Nucleus accumbens (tissue), 56 donors: ENCODE measurements around the gene SMG9.
A peak's percentile ranks its signal among the peaks of the same experiment; 100 is the strongest.
"Not testable (repeated sequence)": the region's sequence is repeated elsewhere in the genome, so short reads cannot be mapped to it uniquely, and the experiment has no call there.

Experiments
- DNase-seq, 56 donors: peaks; one replicate each; lab custom pipeline; 2025; lab: John Stamatoyannopoulos, UW

SMG9 gene

GRCh38 chr19:43697295-43697694 lies 57.5 kb downstream of the SMG9 start:
- no peak for DNase-seq

DNA sequence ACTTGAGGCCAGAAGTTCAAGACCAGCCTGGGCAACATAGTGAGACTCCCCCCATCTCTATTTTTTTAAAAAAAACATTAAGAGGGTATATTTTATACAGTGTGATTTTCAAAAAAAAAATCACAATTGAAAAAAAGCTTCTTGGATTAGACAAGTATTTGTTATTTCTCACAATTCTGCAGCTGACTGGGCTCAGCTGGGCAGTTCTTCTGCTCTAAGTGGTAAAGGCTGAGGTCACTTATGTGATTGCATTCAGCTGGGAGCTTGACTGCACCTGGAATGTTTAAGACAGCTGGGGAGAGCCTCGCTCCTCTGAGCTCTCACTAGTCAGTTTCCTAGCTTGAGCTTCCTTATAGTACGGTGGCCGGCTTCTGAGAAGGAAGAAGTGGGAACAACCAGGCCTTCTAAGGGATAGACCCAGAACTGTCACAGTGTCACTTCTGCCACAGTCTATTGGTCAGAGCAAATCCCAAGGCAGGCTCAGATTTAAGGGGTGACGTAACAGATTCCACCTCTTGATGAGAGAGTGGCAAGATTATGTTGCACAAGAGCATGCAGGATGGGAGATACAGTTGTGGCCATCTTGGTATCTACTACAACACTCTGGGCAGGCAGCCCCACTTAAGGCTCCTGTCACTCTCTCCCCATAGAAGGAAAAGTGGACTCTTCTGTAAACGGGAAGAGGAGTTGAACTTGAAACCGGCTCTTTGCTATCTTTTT lies 58.6 kb downstream of the SMG9 start:
- no peak for DNase-seq

GRCh38 chr19:43694553-43694952 lies 60.2 kb downstream of the SMG9 start:
- no peak for DNase-seq

- DNase-seq: no peak
Measured at GRCh38 chr19:43692877-43693276, 61.9 kb downstream of the SMG9 start.

- DNase-seq: no peak
Measured at GRCh38 chr19:43692385-43692784, 62.4 kb downstream of the SMG9 start.

DNA sequence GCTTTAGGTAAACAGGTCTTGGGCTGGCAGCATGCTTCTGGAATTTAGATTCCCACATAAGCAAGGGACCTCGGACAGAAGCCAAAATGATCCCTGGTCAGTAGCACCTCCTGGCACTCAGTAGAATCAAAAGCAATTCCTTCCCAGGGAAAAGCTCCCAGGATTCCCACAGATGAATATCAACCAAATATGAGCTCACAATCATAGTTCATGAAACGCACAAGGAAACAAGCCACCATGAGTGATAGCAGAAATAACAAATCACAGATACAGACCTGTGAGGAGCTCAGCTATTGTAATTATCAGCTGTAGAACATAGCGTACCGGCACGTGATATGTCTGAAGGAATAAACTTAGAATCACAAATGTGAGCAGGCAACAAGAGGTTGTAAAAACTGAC lies 63.0 kb downstream of the SMG9 start:
- no peak for DNase-seq

DNA sequence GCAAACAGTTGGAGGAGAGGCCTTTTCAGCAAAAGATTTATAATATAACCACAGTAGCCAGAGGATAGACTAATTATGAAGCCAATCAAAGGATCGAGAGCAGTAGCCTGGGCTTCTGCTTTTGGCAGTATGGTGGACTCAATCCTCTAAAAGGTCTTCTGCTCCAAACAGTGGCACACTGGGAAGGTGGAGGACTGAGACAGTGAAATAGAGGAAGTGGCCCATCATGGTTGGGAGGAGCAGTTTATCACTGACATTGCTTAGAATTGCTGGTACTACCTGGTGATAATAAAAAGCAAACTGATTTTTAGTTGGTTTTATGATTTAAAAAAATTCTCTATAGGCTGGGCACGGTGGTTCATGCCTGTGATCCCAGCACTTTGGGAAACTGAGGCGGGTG lies 63.9 kb downstream of the SMG9 start:
- no peak for DNase-seq

DNA sequence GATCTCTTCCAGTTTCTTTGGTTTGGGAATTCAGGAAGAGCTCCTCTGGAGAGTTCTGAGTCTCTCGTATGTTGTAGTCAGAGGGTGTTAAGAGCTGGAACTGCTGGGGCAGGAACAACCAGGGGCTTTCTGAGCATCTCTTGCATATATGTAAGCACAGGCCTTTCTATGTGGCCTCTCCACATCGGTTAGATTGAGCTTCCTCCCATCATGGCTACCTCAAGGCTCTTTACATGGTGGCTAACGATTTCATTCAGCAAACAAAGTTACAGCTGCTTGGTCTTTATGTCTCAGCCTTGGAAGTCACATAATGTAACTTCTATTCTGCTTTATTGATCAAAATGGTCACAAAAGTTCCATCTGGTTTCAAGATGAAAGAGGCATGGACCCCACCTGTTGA lies 64.3 kb downstream of the SMG9 start:
- DNase-seq: no peak

DNA sequence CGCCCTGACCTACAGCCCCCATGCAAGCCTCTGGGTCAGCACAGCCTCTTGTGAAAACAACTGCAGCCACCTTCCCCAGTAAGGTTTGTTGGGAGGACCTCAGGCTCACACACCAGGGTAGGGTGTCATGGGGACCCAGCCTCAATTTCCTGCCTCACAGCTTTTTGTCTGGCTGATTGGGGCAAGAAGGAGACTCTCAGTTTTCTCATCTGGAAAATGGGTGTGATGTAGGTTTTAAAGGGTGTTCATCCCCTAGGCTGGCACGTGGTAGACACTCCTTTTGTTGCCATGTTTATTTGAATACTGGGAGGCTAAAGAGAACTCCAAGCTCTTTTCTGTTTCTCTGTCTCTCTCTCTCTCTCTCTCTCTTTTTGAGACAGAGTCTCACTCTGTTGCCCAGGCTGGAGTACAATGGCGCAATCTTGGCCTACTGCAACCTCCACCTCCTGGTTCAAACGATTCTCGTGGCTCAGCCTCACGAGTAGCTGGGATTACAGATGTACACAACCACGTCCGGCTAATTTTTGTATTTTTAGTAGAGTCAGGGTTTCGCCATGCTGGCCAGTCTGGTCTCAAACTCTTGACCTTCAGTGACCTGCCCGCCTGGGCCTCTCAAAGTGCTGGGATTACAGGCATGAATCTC lies 66.6 kb downstream of the SMG9 start:
- no peak for DNase-seq

- peak in 30 of 56 donors; percentile 2 to 63 (median 31) for DNase-seq
Measured at GRCh38 chr19:43687660-43687997, 67.1 kb downstream of the SMG9 start.

DNA sequence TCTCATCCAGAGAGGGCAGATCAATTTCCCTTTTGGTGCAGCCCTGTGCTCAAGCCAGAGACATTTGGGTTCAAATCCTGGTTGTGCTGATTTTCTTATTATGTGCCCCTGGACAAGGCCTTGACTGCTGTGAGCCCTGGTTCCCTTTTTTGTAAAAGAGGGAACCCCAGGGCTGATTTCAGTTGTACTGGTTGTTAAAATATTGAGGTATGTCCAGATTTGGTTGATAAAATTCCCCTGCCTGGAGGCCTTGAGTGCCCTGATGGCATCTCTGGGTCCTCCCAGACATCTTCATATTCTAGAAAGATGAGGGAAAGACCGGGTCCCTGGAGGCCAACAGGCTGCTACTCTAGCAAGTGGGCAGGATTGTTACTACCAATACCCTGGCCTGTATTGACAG lies 70.4 kb downstream of the SMG9 start:
- DNase-seq: no peak

- DNase-seq: no peak
Measured at GRCh38 chr19:43683905-43684304, 70.9 kb downstream of the SMG9 start.

GRCh38 chr19:43682824-43683661 lies 71.7 kb downstream of the SMG9 start:
- DNase-seq: no peak

DNA sequence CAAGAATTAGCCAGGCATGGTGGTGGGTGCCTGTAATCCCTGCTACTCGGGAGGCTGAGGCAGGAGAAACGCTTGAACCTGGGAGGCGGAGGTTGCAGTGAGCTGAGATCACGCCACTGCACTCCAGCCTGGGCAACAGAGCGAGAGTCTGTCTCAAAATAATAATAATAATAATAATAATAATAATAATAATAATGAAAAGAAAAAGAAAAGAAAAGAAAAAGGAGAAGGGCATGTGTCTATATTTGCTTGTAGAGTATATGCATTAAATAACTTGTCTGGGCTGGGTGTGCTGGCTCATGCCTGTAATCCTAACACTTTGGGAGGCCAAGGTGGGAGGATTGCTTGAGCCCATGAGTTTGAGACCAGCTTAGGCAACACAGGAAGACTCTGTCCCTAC lies 72.5 kb downstream of the SMG9 start:
- not testable (repeated sequence) for DNase-seq

GRCh38 chr19:43681821-43682220 lies 72.9 kb downstream of the SMG9 start:
- DNase-seq: no peak

DNA sequence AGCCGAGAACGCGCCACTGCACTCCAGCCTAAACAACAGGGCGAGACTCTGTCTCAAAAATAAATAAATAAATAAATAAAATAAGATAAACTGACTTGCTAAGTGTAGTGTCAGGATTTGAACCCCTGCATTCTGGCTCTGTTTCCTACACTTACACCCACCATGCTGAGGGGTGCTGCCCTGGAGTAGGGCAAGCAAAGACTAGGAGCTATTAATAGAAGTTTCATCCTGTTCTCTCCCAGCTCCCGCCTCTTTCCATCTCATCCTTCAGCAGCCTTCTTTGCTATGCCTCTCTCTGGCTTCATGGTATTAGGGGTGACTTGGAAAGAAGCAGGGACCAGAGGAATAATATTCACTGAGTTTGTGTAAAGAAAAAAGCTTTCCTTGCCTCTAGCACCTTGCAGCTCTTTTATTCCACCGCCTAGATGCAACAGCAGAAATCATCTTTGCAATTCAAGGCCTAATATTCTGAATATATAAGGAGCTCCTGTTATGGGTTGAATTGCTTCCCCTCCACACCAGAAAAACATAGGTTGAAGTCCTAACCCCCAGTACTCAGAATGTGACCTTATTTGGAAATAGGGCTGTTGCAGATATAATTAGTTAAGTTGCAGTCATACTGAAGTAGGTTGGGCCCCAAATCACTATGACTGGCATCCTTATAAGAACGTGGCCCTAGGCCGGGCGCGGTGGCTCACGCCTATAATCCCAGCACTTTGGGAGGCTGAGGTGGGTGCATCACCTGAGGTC lies 76.1 kb downstream of the SMG9 start:
- DNase-seq: peak in 3 of 56 donors; percentile 8 to 22 (median 17)
